GM12878 (cell line): ENCODE results near the gene KLF3. TPM values are rescaled to one million over a fixed set of nuclear protein-coding genes. Genes with fewer than 3 reads are reported as not detected.

Experiments used
- ATAC-seq: fragments of 200-7000 bp; cut with Tn5 transposase; 3 replicates; pipeline ENCODE4 v1.9.1; 2020; ENCODE audit warnings: mild to moderate bottlenecking, moderate library complexity
- BruUV-seq: library from RNA; stranded (reverse); fragments of 400-500 nt; replicated peaks from 2 replicates; lab custom pipeline; 2021; lab: Mats Ljungman, UMichigan
- CTCF ChIA-PET: fragments of 300-600 bp; sonication (Branson Sonifier 250); formaldehyde crosslinking; extraction: SDS; loops from one replicate; lab custom pipeline; 2021; ENCODE audit warnings: inconsistent platforms; lab: Yijun Ruan, JAX
- POLR2A ChIA-PET: fragments of 350-600 bp; formaldehyde crosslinking; extraction: SDS; loops from one replicate; lab custom pipeline; 2021; ENCODE audit warnings: inconsistent platforms; lab: Charles Lee
- RAD21 ChIA-PET: fragments of 300-600 bp; sonication (Branson Sonifier 250); formaldehyde crosslinking; loops from one replicate; lab custom pipeline; 2023; ENCODE audit warnings: antibody characterized with exemption; ENCODE audit not compliant: unreplicated experiment; lab: Charles Lee
- SMC1A ChIA-PET: fragments of 300-600 bp; sonication (Branson Sonifier 250); formaldehyde crosslinking; loops from one replicate; lab custom pipeline; 2023; ENCODE audit not compliant: unreplicated experiment, uncharacterized antibody; lab: Charles Lee
- DNase-seq: peaks from one replicate; pipeline ENCODE4 v3.0.0-alpha.2; 2011; ENCODE audit warnings: low read depth, low spot score
- FAIRE-seq: peaks from 3 replicates; lab custom pipeline; 2011; peaks lifted over from hg19 to GRCh38; lab: Jason Lieb, UNC
- H2AFZ ChIP-seq: 2 replicates; pipeline ENCODE4 v1.6.0; 2011; ENCODE audit warnings: low read depth, low read length, control low read depth; ENCODE audit not compliant: control insufficient read depth
- H3K27ac ChIP-seq: 2 replicates; pipeline ENCODE4 v1.5.1; 2011; ENCODE audit warnings: control low read depth; ENCODE audit not compliant: control insufficient read depth, insufficient read depth
- H3K27me3 ChIP-seq, 2 experiments: replicated peaks in 1 of 2; 2 replicates each; pipeline versions ENCODE4 v1.6.0 to v1.6.1; 2011; ENCODE audit warnings: low read length in 1 of 2; ENCODE audit not compliant: control insufficient read depth in 2 of 2, insufficient read depth in 2 of 2
- H3K36me3 ChIP-seq, 2 experiments: 2 replicates each; pipeline ENCODE4 v1.5.1; 2011; ENCODE audit warnings: low read length in 1 of 2; ENCODE audit not compliant: control insufficient read depth in 2 of 2, insufficient read depth in 2 of 2
- H3K4me1 ChIP-seq: 2 replicates; pipeline ENCODE4 v1.6.1; 2011; ENCODE audit warnings: mild to moderate bottlenecking, low read length, moderate library complexity, mixed read lengths; ENCODE audit not compliant: control insufficient read depth, insufficient read depth
- H3K4me2 ChIP-seq: 2 replicates; pipeline ENCODE4 v1.6.0; 2011; ENCODE audit warnings: control low read depth; ENCODE audit not compliant: control insufficient read depth, insufficient read depth
- H3K4me3 ChIP-seq: fragments of 200-600 bp; sonication (generic); 2 replicates; pipeline ENCODE4 v1.5.1; 2016
- H3K79me2 ChIP-seq: 2 replicates; pipeline ENCODE4 v1.6.0; 2011; ENCODE audit warnings: low read length; ENCODE audit not compliant: control insufficient read depth, insufficient read depth
- H3K9ac ChIP-seq: 2 replicates; pipeline ENCODE4 v1.8.0; 2011; ENCODE audit warnings: low read length, control low read depth, mixed read lengths; ENCODE audit not compliant: control insufficient read depth, insufficient read depth
- H3K9me3 ChIP-seq: replicated peaks from 3 replicates; pipeline ENCODE4 v1.5.1; 2011; ENCODE audit warnings: mild to moderate bottlenecking, low read length; ENCODE audit not compliant: control insufficient read depth, insufficient read depth
- H4K20me1 ChIP-seq: 2 replicates; pipeline ENCODE4 v1.6.0; 2011; ENCODE audit not compliant: control insufficient read depth, insufficient read depth
- DPF2 ChIP-seq: fragments of 450-650 bp; IDR thresholded peaks from 2 replicates; pipeline ENCODE4 v1.6.1; 2017; ENCODE audit warnings: mild to moderate bottlenecking
- EZH2 ChIP-seq: IDR thresholded peaks from 2 replicates; pipeline ENCODE4 v1.6.1; 2012; ENCODE audit warnings: low read depth, mild to moderate bottlenecking, control low read depth, inconsistent platforms, low read length, borderline replicate concordance; ENCODE audit not compliant: control insufficient read depth
- POLR2A ChIP-seq: IDR thresholded peaks from 2 replicates; pipeline ENCODE4 v1.6.1; 2011; ENCODE audit warnings: low read depth, mild to moderate bottlenecking, low read length
- RUNX3 ChIP-seq: IDR thresholded peaks from 2 replicates; pipeline ENCODE4 v1.6.1; 2012; ENCODE audit warnings: low read length, inconsistent platforms
- ZBTB33 ChIP-seq: fragments of 450-650 bp; IDR thresholded peaks from 2 replicates; pipeline ENCODE4 v1.6.1; 2017; ENCODE audit warnings: mild to moderate bottlenecking
- WGBS: methylation state at CpG from one replicate; pipeline ENCODE4 v1.1.6; 2016; ENCODE audit warnings: low lambda C conversion rate; ENCODE audit not compliant: insufficient replicate concordance, insufficient coverage; ENCODE audit errors: missing lambda C conversion rate; 5-methylcytosine and 5-hydroxymethylcytosine counted together
- in situ Hi-C: fragments of 300-500 bp; cut with MboI; formaldehyde crosslinking; loops from 9 replicates; pipeline ENCODE4 v1.14.3; 2018; ENCODE audit warnings: mixed read lengths
- intact Hi-C: fragments of 100-400 bp; cut with micrococcal nuclease; formaldehyde crosslinking; loops from one replicate; pipeline ENCODE4 v1.14.2; 2022; ENCODE audit not compliant: unreplicated experiment
- polyA plus RNA-seq, 11 experiments: library from polyadenylated mRNA; depleted of rRNA in 4 of 11; unstranded in 6 of 11; stranded (reverse) in 5 of 11; fragments of >200 nt; fragmentation: Nextera tagmentation in 4 of 11; fragmentation: Illumina TruSeq in 1 of 11; extraction: Ambion mirVana in 4 of 11; extraction: Trizol in 1 of 11; gene quantifications; 1 replicate in 1 of 11; 2 replicates in 10 of 11; pipeline versions ENCODE4 v1.2.1 to v1.2.3, GENCODE V29; 2011 to 2016; ENCODE audit warnings: inconsistent platforms in 2 of 11, missing spikeins in 2 of 11, low read depth in 1 of 11
- total RNA-seq, 4 experiments: library from RNA; depleted of rRNA in 3 of 4; stranded (reverse); fragments of >200 nt in 3 of 4; fragmentation: Illumina TruSeq in 1 of 4; extraction: Trizol in 1 of 4; gene quantifications; 2 replicates each; pipeline versions ENCODE4 v1.2.1 to v1.2.3, GENCODE V29; 2013 to 2021

The KLF3 gene
- total and polyA plus RNA-seq, 10 of the 15 experiments (the other 5 are each of a cell fraction or from before 2014, with no cell fraction given): 1.4 to 5.8 (median 2.1) TPM

- H3K9me3 ChIP-seq: no peaks in the 10 kb centered on the region; the same call in 2 of the 3 replicates
- intact Hi-C loops (no loop called here), in situ Hi-C loops (no loop called here)
- H2AFZ ChIP-seq: no peak overlapping the region
- no peaks in the 10 kb centered on the region for H4K20me1 ChIP-seq
- H3K79me2 ChIP-seq: no peaks in the 10 kb centered on the region
- no peak overlapping the region for H3K4me3 ChIP-seq
- ChIA-PET POLR2A (no interaction called here), SMC1A (interaction anchor here (1.0 to 2.0 kb wide), 7 partner anchors 9 to 545 kb away, joined by 3 to 6 read pairs (median 3); no protein-coding TSS in a partner anchor), RAD21 (interaction anchor here (0.7 kb wide), 1 partner anchor 36 kb away, joined by 3 read pairs; no protein-coding TSS in a partner anchor), CTCF (interaction anchor here (1.3 kb wide), 1 partner anchor 591 kb away, joined by 4 read pairs; no protein-coding TSS in a partner anchor)
- no peak overlapping the region for H3K27ac ChIP-seq
- no peak overlapping the region for H3K9ac ChIP-seq
- FAIRE-seq (no peak), DNase-seq (no peak), ATAC-seq (no peak)
- peaks cover 3% of the 10 kb centered on the region for H3K4me1 ChIP-seq
- no peak overlapping the region for H3K4me2 ChIP-seq
- BruUV-seq: no TSS peak
- H3K36me3 ChIP-seq: no peaks in the 10 kb centered on the region
- TF ChIP-seq DPF2: no peak
- TF ChIP-seq EZH2: no peak
- TF ChIP-seq RUNX3: 0 out of 2 replicates have a peak, but pooled peaks have one; percentile 27
- TF ChIP-seq ZBTB33: no peak
- TF ChIP-seq POLR2A: no peak
- no peaks in the 10 kb centered on the region for H3K27me3 ChIP-seq
- WGBS: 67% methylated on average over 3 of the region's 3 CpGs
Measured at GRCh38 chr4:38724475-38724808, 60.4 kb downstream of the KLF3 start.
